ENCODE measurements around the gene C1QTNF1.
"Not testable (repeated sequence)": the region's sequence is repeated elsewhere in the genome, so short reads cannot be mapped to it uniquely, and the experiment has no call there.

The C1QTNF1 gene

GRCh38 chr17:79026376-79027273, 2.7 kb downstream of the C1QTNF1 start:
- FAIRE-seq, result no peak

- no peak for FAIRE-seq
Observed at GRCh38 chr17:79027274-79027924, 3.4 kb downstream of the C1QTNF1 start.

DNA sequence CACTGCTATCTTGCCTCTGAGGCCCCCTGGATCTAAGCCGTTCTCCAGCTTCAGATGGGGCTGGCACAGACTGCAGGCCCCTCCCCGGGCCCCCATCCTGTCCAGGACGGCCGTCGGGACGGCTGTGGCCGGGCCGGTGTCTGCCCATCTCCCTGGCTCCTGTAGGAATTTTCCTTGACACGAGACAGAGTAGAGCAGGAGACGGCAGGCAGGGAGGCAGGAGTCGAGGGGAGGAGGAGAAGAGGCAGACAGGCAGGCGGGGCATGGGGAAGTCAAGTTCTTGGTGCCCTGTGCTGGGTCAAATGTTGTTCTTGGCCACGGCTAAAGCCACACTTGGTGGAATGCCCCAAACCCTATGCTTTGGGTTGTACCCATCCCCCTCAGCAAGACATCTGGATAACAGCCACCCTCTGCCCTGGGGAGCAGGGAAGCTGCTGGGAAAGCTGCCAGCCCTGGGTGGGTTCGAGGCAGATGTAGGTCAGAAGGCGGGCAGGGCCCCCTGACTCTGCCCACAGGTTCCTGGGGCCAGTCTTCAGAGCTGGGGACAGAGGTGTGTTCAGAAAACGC, 4.0 kb downstream of the C1QTNF1 start:
- FAIRE-seq, result no peak

- no peak for FAIRE-seq
Observed at GRCh38 chr17:79028496-79029326, 4.7 kb downstream of the C1QTNF1 start.

GRCh38 chr17:79029327-79030009, 5.5 kb downstream of the C1QTNF1 start:
- no peak for FAIRE-seq

GRCh38 chr17:79030636-79031035, 6.7 kb downstream of the C1QTNF1 start:
- not testable (repeated sequence) for FAIRE-seq

- FAIRE-seq, result no peak
Observed at GRCh38 chr17:79031996-79032875, 8.3 kb downstream of the C1QTNF1 start.

GRCh38 chr17:79033046-79033616, 9.2 kb downstream of the C1QTNF1 start:
- FAIRE-seq, result no peak

DNA sequence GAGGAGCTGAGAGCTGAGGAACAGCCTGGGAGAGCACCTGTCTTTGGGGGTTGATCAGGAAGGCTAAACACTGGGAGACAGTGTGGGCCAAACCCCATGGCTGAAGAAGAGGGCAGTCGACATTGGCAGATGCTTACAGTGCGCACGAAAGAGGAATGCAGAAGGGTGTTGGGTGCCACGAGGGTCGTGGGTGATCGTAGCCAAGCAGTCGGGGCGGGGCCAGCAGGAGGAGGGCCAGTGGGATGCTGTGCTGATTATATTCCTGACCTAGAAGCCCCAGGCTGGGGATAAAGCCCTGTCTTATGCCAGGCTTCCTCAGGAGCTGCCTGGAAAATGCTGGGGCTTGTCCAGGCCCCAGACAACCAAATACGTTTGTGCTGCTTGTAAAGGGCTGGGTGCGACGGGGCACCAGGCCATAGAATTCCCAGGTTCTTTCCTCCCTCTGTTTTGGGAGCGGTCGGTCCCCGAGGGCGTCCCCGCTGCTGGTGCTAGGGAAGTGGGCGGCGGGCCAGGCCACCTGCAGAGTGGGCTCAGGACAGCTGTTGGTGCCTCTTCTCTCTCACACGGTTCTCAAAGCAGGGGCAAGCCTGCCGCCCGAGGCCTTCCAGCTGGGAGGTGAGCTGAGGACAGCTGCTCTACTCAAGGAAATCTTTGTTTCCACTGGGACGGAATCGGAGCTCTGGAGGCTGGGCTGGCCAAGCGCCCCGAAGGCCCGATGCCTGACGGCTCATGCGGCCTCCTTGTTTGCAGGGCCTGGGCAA, 10.0 kb downstream of the C1QTNF1 start:
- FAIRE-seq, result no peak

DNA sequence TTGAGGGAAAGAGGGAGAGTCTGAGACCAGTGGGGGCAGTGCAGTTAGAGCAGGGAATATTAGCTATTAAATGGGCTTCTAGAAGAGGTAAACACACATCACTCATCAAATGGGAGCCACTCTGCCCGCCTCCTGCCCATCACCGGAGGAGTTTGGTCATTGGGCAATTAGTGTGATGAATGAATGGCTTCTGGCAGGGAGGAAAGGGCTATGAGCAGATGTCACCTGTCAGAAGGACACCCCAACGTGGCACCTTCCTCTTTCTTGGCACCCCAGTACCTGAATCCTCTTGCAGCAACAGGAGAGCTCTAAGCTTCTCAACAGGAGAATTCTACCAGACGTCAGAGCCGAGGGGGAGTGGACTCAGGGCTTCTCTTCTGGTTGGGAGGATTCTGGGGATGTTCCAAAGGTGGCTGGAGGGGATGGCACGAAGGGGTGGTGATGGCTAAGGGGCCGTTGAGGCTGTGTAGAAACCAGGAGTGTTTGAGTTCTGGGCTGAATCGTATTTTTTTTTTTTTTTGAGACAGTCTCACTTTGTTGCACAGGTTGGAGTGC, 11.0 kb downstream of the C1QTNF1 start:
- no peak for FAIRE-seq

- no peak for FAIRE-seq
Observed at GRCh38 chr17:79035686-79036085, 11.7 kb downstream of the C1QTNF1 start.

- no peak for FAIRE-seq
Observed at GRCh38 chr17:79036181-79036580, 12.2 kb downstream of the C1QTNF1 start.

DNA sequence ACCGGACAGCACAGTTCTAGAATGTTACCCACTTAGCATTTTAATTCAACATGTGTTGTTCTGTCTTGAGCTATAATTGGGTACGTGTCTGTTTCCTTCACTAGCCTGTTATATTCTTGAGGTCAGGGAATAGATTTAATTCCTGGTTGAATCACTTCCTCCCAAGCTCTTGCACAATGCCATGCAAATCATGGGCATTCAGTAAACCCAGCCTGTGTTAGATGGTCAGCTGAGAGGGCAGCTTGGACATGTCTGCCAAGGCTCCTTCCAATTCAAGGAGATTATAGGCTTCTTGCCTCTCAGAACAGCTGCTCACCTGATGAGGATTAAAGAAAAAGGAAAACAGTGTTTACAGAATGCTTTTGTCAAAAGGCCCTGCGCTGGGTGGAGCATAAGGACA, 12.6 kb downstream of the C1QTNF1 start:
- FAIRE-seq, result no peak

GRCh38 chr17:79038545-79039135, 14.7 kb downstream of the C1QTNF1 start:
- no peak for FAIRE-seq

DNA sequence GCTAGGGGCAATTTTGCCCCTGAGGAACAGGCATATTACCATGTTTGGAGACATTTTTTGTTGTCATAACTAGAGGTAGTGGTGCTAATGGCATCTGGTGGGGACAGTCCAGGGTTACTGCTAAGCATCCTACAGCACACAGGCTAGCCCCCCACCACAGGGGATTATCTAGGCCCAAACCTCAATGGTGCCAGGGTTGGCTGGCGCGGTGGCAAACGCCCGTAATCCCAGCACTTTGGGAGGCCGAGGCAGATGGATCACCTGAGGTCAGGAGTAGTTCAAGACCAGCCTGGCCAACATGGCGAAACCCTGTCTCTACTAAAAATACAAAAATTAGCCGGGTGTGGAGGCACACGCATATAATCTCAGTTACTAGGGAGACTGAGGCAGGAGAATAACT, 15.2 kb downstream of the C1QTNF1 start:
- FAIRE-seq, result no peak

GRCh38 chr17:79039886-79040285, 15.9 kb downstream of the C1QTNF1 start:
- FAIRE-seq, result no peak

GRCh38 chr17:79041041-79041570, 17.1 kb downstream of the C1QTNF1 start:
- FAIRE-seq, result no peak

GRCh38 chr17:79041723-79042420, 17.9 kb downstream of the C1QTNF1 start:
- no peak for FAIRE-seq
